HL-60 (cell line): ENCODE data around the gene SMOC2.

Experiments used
- POLR2AphosphoS5 ChIP-seq: IDR thresholded peaks from 2 replicates; pipeline ENCODE4 v1.6.1; 2012; ENCODE audit warnings: low read depth
- SPI1 ChIP-seq: IDR thresholded peaks from 2 replicates; pipeline ENCODE4 v1.6.1; 2012; ENCODE audit warnings: low read depth, mild to moderate bottlenecking, borderline replicate concordance
- TF ChIP-seq, protein P1 (sequence below): IDR thresholded peaks from one replicate; pipeline ENCODE4 v1.5.1; 2011; ENCODE audit warnings: low read length, control low read depth, inconsistent platforms; ENCODE audit not compliant: insufficient read depth
- TF ChIP-seq, protein P2 (sequence below): IDR thresholded peaks from 2 replicates; pipeline ENCODE4 v1.6.1; 2012; ENCODE audit warnings: low read depth; ENCODE audit not compliant: insufficient replicate concordance

DNA sequence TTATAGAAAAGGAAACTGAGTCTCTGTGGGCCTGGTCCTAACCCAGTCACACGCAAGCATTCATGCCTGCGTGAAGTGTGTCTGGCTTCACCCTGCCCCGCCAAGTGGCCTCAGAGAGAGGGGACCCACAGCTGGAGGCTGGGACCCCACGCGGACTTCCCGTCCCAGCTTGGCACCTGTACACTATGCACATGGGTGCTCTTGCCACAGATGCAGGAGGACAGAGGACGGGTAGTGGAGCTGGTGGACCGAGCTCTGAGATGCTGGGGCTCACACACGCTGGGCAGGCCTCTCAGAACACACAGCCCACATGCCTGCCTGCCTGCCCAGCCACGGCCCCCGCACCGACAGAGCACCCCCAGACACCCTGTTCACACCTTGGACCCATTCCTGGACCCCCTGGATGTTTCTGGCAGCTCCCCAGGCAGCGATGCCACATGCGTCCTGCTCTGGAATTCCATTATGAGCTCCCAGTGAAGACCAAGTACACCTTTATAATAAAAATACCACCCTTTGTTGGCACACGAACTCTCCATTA, 24.9 kb upstream of the SMOC2 start:
- TF ChIP-seq, protein P1, sequence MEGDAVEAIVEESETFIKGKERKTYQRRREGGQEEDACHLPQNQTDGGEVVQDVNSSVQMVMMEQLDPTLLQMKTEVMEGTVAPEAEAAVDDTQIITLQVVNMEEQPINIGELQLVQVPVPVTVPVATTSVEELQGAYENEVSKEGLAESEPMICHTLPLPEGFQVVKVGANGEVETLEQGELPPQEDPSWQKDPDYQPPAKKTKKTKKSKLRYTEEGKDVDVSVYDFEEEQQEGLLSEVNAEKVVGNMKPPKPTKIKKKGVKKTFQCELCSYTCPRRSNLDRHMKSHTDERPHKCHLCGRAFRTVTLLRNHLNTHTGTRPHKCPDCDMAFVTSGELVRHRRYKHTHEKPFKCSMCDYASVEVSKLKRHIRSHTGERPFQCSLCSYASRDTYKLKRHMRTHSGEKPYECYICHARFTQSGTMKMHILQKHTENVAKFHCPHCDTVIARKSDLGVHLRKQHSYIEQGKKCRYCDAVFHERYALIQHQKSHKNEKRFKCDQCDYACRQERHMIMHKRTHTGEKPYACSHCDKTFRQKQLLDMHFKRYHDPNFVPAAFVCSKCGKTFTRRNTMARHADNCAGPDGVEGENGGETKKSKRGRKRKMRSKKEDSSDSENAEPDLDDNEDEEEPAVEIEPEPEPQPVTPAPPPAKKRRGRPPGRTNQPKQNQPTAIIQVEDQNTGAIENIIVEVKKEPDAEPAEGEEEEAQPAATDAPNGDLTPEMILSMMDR = no peak
- TF ChIP-seq SPI1 (no peak), POLR2AphosphoS5 (no peak)
- TF ChIP-seq, protein P2, sequence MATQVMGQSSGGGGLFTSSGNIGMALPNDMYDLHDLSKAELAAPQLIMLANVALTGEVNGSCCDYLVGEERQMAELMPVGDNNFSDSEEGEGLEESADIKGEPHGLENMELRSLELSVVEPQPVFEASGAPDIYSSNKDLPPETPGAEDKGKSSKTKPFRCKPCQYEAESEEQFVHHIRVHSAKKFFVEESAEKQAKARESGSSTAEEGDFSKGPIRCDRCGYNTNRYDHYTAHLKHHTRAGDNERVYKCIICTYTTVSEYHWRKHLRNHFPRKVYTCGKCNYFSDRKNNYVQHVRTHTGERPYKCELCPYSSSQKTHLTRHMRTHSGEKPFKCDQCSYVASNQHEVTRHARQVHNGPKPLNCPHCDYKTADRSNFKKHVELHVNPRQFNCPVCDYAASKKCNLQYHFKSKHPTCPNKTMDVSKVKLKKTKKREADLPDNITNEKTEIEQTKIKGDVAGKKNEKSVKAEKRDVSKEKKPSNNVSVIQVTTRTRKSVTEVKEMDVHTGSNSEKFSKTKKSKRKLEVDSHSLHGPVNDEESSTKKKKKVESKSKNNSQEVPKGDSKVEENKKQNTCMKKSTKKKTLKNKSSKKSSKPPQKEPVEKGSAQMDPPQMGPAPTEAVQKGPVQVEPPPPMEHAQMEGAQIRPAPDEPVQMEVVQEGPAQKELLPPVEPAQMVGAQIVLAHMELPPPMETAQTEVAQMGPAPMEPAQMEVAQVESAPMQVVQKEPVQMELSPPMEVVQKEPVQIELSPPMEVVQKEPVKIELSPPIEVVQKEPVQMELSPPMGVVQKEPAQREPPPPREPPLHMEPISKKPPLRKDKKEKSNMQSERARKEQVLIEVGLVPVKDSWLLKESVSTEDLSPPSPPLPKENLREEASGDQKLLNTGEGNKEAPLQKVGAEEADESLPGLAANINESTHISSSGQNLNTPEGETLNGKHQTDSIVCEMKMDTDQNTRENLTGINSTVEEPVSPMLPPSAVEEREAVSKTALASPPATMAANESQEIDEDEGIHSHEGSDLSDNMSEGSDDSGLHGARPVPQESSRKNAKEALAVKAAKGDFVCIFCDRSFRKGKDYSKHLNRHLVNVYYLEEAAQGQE = no peak
